H1 (cell line): ENCODE results near the gene CUL4A. TPM values are rescaled to one million over a fixed set of nuclear protein-coding genes. Genes with fewer than 3 reads are reported as not detected.

ENCODE experiments used
- ATF3 ChIP-seq: IDR thresholded peaks from 2 replicates; pipeline ENCODE4 v1.6.1; 2011; ENCODE audit warnings: low read depth, mild to moderate bottlenecking, low read length; ENCODE audit not compliant: insufficient read depth
- CBX5 ChIP-seq: fragments of 300-800, 300-1000 bp; sonication (generic); IDR thresholded peaks from 2 replicates; pipeline ENCODE4 v1.7.1; 2016; ENCODE audit warnings: antibody characterized with exemption, low read length, low read depth
- EZH2 ChIP-seq: fragments of 200-600 bp; sonication (generic); IDR thresholded peaks from 2 replicates; pipeline ENCODE4 v1.7.1; 2012; ENCODE audit warnings: low read depth, mild to moderate bottlenecking, moderate library complexity, low read length, inconsistent platforms; ENCODE audit not compliant: severe bottlenecking
- HDAC6 ChIP-seq: IDR thresholded peaks from one replicate; pipeline ENCODE4 v1.7.1; 2012; ENCODE audit warnings: low read depth, mild to moderate bottlenecking, inconsistent platforms, low read length, moderate library complexity
- SUZ12 ChIP-seq: fragments of 200-600 bp; sonication (generic); IDR thresholded peaks from 2 replicates; pipeline ENCODE4 v1.6.1; 2012; ENCODE audit warnings: mild to moderate bottlenecking, inconsistent platforms, low read length, moderate library complexity, mixed read lengths
- TBP ChIP-seq: IDR thresholded peaks from 2 replicates; pipeline ENCODE4 v1.6.1; 2011; ENCODE audit warnings: low read depth, low read length, improper control_type of control experiment
- polyA plus RNA-seq, 7 experiments: library from polyadenylated mRNA; depleted of rRNA in 3 of 7; stranded (reverse) in 5 of 7; unstranded in 2 of 7; fragments of >200 nt in 5 of 7; fragments of 200-250 nt in 2 of 7; gene quantifications; 1 replicate in 5 of 7; 2 replicates in 1 of 7; 4 replicates in 1 of 7; pipeline versions ENCODE4 v1.2.1 to v1.2.3, GENCODE V29; 2011 to 2013; ENCODE audit warnings: missing spikeins in 2 of 7, mixed read lengths in 2 of 7
- total RNA-seq: library from RNA; stranded (reverse); fragmentation: NEBNext Ultra II Directional; extraction: Animal tissue kit (Norgen Biotek cat#: 25700); gene quantifications from 2 replicates; pipeline ENCODE4 v1.2.1, GENCODE V29; 2021
- TF ChIP-seq, protein P1 (sequence below): fragments of 300-600 bp; sonication (generic); IDR thresholded peaks from 2 replicates; pipeline ENCODE4 v1.7.1; 2012; ENCODE audit warnings: low read length, moderate library complexity, mild to moderate bottlenecking, inconsistent platforms; ENCODE audit not compliant: insufficient replicate concordance

Gene CUL4A
- total and polyA plus RNA-seq, 2 of the 8 experiments (the other 6 are each of a cell fraction or from before 2014, with no cell fraction given): 54.7 to 101 TPM

DNA sequence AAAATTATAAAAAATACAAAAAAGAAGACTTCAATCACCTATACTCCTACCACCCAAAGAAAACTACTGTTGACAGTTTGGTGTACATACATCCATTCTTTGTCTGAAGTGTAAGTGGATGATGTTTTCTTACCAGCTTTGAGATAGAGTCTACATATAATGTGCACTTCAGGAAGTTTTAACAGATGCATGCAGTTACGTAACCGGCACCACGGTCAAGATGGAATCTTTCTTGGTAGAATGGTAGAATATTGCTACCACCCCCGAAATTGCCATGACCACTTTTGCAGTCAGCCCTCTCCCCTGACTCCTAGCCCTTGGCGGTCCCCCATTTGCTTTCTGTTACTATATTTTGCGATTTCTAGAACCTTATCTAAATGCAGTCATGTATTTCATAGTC is 1.4 kb downstream of the CUL4A start (continued):
- no peak for TF ChIP-seq EZH2
- no peak for TF ChIP-seq CBX5
- no peak for TF ChIP-seq HDAC6
- no peak for TF ChIP-seq ATF3
- no peak for TF ChIP-seq SUZ12
- TF ChIP-seq, protein P1, sequence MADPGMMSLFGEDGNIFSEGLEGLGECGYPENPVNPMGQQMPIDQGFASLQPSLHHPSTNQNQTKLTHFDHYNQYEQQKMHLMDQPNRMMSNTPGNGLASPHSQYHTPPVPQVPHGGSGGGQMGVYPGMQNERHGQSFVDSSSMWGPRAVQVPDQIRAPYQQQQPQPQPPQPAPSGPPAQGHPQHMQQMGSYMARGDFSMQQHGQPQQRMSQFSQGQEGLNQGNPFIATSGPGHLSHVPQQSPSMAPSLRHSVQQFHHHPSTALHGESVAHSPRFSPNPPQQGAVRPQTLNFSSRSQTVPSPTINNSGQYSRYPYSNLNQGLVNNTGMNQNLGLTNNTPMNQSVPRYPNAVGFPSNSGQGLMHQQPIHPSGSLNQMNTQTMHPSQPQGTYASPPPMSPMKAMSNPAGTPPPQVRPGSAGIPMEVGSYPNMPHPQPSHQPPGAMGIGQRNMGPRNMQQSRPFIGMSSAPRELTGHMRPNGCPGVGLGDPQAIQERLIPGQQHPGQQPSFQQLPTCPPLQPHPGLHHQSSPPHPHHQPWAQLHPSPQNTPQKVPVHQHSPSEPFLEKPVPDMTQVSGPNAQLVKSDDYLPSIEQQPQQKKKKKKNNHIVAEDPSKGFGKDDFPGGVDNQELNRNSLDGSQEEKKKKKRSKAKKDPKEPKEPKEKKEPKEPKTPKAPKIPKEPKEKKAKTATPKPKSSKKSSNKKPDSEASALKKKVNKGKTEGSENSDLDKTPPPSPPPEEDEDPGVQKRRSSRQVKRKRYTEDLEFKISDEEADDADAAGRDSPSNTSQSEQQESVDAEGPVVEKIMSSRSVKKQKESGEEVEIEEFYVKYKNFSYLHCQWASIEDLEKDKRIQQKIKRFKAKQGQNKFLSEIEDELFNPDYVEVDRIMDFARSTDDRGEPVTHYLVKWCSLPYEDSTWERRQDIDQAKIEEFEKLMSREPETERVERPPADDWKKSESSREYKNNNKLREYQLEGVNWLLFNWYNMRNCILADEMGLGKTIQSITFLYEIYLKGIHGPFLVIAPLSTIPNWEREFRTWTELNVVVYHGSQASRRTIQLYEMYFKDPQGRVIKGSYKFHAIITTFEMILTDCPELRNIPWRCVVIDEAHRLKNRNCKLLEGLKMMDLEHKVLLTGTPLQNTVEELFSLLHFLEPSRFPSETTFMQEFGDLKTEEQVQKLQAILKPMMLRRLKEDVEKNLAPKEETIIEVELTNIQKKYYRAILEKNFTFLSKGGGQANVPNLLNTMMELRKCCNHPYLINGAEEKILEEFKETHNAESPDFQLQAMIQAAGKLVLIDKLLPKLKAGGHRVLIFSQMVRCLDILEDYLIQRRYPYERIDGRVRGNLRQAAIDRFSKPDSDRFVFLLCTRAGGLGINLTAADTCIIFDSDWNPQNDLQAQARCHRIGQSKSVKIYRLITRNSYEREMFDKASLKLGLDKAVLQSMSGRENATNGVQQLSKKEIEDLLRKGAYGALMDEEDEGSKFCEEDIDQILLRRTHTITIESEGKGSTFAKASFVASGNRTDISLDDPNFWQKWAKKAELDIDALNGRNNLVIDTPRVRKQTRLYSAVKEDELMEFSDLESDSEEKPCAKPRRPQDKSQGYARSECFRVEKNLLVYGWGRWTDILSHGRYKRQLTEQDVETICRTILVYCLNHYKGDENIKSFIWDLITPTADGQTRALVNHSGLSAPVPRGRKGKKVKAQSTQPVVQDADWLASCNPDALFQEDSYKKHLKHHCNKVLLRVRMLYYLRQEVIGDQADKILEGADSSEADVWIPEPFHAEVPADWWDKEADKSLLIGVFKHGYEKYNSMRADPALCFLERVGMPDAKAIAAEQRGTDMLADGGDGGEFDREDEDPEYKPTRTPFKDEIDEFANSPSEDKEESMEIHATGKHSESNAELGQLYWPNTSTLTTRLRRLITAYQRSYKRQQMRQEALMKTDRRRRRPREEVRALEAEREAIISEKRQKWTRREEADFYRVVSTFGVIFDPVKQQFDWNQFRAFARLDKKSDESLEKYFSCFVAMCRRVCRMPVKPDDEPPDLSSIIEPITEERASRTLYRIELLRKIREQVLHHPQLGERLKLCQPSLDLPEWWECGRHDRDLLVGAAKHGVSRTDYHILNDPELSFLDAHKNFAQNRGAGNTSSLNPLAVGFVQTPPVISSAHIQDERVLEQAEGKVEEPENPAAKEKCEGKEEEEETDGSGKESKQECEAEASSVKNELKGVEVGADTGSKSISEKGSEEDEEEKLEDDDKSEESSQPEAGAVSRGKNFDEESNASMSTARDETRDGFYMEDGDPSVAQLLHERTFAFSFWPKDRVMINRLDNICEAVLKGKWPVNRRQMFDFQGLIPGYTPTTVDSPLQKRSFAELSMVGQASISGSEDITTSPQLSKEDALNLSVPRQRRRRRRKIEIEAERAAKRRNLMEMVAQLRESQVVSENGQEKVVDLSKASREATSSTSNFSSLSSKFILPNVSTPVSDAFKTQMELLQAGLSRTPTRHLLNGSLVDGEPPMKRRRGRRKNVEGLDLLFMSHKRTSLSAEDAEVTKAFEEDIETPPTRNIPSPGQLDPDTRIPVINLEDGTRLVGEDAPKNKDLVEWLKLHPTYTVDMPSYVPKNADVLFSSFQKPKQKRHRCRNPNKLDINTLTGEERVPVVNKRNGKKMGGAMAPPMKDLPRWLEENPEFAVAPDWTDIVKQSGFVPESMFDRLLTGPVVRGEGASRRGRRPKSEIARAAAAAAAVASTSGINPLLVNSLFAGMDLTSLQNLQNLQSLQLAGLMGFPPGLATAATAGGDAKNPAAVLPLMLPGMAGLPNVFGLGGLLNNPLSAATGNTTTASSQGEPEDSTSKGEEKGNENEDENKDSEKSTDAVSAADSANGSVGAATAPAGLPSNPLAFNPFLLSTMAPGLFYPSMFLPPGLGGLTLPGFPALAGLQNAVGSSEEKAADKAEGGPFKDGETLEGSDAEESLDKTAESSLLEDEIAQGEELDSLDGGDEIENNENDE: no peak
- no peak for TF ChIP-seq TBP
